HG03139 (cell line): Measurements from ENCODE around the gene HSPA9.
A peak's percentile ranks its signal among the peaks of the same experiment; 100 is the strongest.

Source experiments
- ATAC-seq: cut with Tn5 transposase; IDR thresholded peaks from one replicate; pipeline ENCODE4 v1.9.1; 2021; ENCODE audit not compliant: unreplicated experiment

HSPA9 gene

DNA sequence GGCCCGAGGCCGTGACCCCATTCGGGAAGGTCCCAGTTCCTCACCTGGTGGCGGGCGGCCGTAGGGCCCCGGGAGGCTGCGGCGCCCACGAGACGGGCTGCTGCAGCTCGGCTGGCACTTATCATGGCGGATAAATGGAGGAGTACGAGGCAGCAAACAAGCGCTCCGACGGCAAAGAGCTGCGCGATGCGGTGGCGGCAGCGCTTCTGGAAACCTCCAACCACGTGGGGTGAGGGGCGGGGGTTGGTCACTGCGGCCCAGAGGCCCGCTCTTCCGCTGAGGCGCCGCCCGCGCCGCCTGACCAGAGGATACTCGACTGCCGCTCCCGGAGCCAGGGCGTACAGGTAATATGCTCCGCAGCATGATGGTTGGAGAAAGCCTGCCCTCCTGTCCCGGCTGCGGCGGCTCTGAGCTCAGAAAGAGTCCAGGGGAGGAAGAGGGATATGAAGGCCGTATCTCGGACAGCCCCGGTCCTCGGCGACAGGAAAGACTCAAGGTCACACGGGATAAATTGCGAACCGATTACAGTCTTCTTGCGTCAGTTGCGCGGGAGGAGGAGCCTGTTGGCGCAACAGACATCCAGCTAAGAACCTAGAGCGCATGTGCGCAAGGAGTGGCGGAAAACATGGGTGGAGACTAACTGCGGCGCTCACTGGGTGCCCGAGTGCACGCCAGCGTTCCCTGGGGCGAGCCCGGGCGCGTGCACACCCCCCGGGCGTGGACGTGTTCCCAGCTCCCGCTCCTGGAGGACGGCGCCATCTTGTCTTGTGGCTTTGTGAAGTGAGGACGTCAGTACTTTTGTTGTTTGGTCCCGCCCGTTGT is at the start of gene HSPA9:
HSPA9 (minus strand) TSS at position 208 of the 822 bp plus-strand sequence; CDS start at position 125, 83 bp downstream.
- ATAC-seq = peak; percentile 75

DNA sequence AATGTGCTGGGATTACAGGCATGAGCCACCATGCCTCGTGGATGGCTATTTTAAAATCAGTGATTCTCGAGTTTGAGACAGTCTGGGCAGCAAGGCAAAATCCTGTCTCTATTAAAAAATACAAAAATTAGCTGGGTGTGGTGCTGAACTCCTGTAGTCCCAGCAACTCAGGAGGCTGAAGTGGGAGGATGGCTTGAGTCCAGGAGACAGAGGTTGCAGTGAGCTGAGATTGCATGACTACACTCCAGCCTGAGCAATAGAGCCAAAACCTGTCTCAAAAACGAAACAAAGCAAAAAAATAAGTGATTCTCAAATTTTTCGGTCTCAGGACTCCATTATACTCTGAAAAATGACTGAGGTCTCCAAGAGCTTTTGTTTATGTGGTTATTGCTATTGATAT is 47.9 kb upstream of the HSPA9 start:
- no peak for ATAC-seq

DNA sequence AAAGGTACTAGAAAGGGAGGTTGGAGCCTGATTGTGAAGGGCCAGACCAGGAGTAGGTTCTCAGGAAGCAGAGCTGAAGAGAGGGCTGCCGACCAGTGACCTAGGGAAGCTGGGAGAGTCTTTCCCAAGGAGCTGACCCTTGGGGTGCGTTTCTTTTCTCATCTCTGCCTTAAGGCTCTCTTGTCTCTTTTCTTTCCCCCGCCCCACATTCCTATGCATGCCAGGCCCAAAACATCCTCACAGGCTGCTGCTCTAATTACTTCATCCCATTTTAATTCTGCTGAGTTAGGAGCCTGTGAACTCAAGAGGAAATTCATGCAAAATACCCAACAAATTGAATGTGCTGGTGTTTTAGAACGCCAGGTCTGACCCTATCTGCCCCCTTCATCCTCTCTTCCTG is 46.9 kb upstream of the HSPA9 start:
- ATAC-seq = no peak

DNA sequence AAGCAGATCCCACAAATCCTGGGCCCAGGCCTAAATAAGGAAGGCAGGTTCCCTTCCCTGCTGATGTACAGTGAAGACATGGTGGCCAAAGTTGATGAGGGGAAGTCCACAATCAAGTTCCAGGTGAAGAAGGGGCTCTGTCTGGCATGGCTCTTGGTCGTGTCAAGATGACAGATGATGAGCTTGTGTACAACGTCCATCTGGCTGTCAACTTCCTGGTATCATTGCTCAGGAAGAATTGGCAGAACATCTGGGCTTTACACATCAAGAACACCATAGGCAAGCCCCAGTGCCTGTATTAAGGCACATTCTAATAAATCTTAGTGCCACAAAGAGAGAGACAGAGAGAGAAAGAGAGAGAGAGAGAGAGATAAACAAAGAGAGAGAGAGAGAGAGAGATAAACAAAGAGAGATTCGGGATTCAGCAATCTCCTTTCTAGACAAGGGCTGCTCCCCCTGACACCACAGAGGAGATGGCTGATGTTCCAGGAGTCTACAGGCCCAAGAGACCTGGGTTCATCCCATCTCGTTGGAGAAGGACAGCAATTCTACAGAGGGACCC is 45.5 kb upstream of the HSPA9 start:
- no peak for ATAC-seq

DNA sequence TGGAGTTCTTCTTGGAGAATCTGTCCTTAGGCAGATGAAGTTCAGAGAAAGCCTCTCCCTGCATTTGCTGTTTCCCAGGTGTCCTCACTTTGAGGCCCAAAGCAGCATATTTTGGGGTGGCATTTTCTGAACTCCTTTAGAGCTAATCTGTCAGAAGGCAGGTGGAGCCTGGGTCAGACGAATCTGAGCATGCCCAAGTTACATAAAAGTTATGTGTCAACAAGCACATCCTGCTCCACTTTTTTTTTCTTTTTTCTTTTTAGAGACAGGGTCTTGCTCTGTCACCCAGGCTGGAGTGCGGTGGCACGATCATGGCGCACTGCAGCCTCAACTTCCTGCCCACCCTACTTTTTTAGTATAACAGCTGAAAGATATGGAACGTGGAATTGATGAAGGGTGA is 41.3 kb upstream of the HSPA9 start:
- ATAC-seq = no peak

DNA sequence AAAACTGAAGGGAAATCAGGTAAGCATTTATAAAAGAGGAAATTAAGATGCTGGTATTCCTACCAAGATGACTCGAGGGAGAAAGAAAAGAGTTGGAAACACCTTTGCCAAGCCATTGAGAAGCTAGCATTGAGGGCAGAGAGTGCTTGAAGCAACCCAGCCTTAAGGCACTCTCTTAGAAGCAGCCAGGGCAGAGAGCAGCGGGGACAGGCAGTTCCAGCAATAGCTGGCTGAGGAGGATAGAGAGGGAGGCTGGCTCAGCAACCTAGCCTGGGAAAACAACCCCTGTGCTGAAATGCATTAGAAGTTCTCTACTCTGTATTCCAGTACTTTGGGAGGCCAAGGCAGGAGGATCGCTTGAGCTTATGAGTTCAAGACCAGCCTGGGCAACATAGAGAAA is 40.3 kb upstream of the HSPA9 start:
- no peak for ATAC-seq

DNA sequence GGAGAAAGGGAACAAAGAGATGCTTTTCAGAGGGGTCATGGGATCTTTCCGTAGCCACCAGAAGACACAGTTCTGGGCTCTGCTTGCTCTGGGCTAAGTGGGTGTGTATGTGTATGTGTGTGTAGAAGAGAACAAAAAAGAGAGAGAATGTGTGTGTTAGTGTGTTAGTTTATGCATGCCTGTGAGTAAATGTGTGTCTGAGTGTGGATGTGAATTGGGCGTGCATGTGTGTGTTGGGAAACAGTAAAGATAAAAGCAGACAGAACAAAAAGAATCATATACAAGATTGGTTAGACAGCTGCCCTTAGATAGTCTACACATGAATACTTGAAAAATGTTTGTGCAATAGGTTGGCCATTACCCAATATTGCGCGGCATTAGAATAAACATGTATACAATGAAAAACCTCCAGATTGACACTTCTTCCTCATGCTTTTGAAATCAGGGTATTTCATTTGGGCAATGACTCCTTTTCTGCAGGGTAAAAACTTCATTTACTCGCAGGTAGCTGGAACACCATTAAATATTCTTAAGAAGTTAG is 36.5 kb upstream of the HSPA9 start:
- no peak for ATAC-seq

DNA sequence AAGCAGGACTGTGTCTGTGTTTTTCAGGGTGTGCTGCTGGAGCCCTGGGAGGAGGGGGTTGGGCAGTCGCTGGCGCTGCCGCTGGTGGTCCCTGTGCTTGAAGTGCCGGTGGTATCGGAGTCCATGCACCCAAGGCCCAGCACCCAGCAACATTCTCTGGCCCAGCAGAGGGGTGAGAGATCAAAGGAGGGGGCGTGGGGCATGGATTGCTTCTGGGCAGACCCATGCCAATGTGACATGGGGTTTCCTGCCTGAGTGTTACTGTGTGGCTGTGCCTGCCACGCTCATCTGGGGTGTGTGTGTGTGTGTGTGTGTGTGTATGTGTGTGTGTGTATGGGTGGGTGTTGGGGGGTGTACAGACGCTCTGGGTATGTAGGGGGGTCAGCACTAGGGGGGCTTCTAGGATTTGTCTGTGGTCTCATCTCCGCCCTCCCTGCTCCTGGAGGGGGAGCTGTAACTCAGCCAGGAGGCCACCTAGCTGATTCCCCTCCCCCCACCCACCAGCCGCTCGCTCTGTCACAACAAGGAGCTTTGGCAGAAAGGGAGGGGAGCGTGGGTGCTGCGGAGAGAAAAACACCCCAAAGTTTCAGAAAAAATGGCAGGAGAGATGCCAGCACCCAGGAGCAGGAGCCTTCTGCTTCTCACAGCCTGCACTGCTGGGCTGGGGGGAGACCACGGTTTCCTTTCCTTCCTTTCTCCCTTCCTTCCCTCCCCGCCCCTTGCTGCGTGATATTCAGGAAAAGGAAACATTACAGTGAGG is 35.9 kb upstream of the HSPA9 start:
- ATAC-seq = no peak

- no peak for ATAC-seq
These were observed 35.3 kb upstream of the HSPA9 start for GRCh38 chr5:138610415-138610917.

DNA sequence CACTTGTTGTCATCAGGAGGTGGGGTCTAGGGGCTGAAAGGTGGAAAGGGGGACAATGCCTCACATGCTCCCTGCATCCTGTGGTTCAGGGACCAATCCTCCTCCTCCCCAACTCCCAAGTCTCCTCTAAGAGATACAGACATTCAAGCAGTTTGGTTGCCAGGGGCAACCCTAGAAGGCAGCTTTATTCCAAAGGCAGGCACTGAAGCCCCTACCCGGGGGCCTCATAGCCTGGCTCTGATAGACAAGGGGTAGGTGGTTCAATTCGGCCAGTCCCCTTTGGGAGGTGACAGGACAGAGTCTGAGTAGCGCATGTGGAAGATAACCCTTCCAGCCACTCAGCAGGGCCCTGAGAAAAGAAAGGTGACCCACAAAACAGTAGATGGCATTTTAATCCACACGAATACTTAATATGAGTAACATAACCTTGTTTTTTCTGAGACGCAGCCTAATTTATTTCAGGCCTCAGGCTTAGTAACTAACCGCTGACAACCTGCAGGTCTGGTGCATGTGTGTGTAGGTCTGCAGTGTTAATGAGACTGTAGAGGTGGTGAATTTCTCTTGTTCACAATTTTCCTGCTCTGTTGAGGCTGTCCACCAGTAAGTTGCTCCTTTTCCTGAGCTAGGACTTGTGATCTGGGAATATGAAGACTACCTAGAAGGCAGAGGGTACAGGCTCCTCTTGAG is 31.3 kb upstream of the HSPA9 start:
- no peak for ATAC-seq

- ATAC-seq = peak; percentile 77
These were observed 30.2 kb upstream of the HSPA9 start for GRCh38 chr5:138605254-138605972.

GRCh38 chr5:138604176-138604785 is 29.1 kb upstream of the HSPA9 start:
- no peak for ATAC-seq

- no peak for ATAC-seq
These were observed 28.2 kb upstream of the HSPA9 start for GRCh38 chr5:138603249-138603920.

DNA sequence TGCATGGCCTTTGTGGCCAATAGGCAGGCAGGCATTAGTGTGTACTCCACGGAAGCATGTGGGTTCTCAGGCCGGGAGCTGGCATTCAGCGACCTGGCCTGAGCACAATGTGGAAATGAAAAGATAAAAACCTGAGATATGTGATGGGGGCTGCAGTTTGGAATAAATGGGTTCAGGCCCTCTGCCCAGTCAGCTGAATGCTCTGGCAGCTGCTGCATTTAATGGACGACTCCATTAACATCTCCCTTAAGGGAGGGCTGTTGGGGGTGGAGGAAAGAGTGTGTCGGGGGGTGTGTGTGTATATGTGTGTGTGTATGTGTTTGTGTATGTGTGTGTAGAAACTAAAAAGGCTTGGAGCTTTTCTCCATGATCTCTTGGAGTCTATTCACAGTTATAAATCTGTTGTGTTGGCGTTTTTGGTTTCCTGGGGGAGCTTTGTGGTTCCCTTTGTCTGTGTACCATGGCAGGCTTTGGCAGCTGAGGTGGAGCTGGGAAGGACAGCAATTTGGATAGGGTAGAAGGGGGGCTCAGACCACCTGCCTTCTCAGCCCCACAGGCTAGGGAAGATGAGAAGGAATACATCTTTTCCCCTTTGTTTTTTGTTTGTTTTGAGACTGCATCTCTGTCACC is 27.3 kb upstream of the HSPA9 start:
- ATAC-seq = no peak

GRCh38 chr5:138601444-138601843 is 26.2 kb upstream of the HSPA9 start:
- ATAC-seq = no peak

DNA sequence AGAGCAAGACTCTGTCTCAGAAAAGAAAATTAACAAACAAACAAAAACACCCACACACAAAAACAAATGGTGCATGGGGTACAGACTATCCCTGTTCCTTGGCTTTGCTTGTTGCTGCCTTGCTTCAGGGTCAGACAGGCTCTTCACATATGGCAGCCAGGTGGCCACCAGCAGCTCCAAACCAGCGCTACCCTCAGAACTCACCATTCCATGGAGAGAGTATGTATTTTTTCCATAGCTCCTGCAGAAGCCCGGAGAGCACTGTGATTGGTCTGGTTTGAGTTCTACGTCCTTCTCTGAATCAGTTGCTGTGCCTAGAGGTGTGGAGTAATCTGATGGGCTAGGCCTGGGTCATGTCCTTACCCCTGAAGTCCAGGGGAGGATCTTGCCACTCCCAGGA is 25.2 kb upstream of the HSPA9 start:
- ATAC-seq = no peak

- no peak for ATAC-seq
These were observed 22.6 kb upstream of the HSPA9 start for GRCh38 chr5:138597661-138598400.
